Endothelial cell of umbilical vein (primary cell): ENCODE results near the gene GDF2. TPM values are rescaled to one million over a fixed set of nuclear protein-coding genes. Genes with fewer than 3 reads are reported as not detected.

Experiments
- BruUV-seq: library from RNA; stranded (reverse); fragments of 400-500 nt; replicated peaks from 2 replicates; lab custom pipeline; 2021; lab: Mats Ljungman, UMichigan
- CTCF ChIA-PET: fragments of 300-600, 350-600 bp; sonication (Branson Sonifier 250); formaldehyde crosslinking; loops from one replicate; lab custom pipeline; 2021; ENCODE audit warnings: antibody characterized with exemption, inconsistent platforms; lab: Charles Lee
- POLR2A ChIA-PET: fragments of 300-600, 350-600 bp; sonication (Branson Sonifier 250); formaldehyde crosslinking; loops from one replicate; lab custom pipeline; 2021; ENCODE audit warnings: antibody characterized with exemption, inconsistent platforms; lab: Charles Lee
- DNase-seq: peaks from one replicate; pipeline ENCODE4 v3.0.0-alpha.2; 2011; ENCODE audit warnings: low read depth, low spot score
- FAIRE-seq: peaks from 2 replicates; lab custom pipeline; 2011; peaks lifted over from hg19 to GRCh38; lab: Jason Lieb, UNC
- H2AFZ ChIP-seq: 2 replicates; pipeline ENCODE4 v1.6.0; 2012; ENCODE audit warnings: low read depth, low read length, control low read depth, inconsistent platforms
- H3K27ac ChIP-seq: 2 replicates; pipeline ENCODE4 v1.5.1; 2011; ENCODE audit warnings: low read depth, mild to moderate bottlenecking, control low read depth, low read length, moderate library complexity; ENCODE audit not compliant: insufficient read depth
- H3K27me3 ChIP-seq, 2 experiments: 2 replicates each; pipeline versions ENCODE4 v1.6.0 to v1.6.1; 2011; ENCODE audit warnings: low read length in 2 of 2, mixed read lengths in 1 of 2; ENCODE audit not compliant: control insufficient read depth in 2 of 2, insufficient read depth in 2 of 2
- H3K36me3 ChIP-seq, 2 experiments: 2 replicates in 1 of 2; 3 replicates in 1 of 2; pipeline ENCODE4 v1.5.1; 2011; ENCODE audit warnings: low read length in 2 of 2, mild to moderate bottlenecking in 1 of 2, moderate library complexity in 1 of 2; ENCODE audit not compliant: control insufficient read depth in 2 of 2, insufficient read depth in 2 of 2; ENCODE audit errors: extremely low read depth in 1 of 2
- H3K4me1 ChIP-seq: 3 replicates; pipeline ENCODE4 v1.5.1; 2011; ENCODE audit warnings: mild to moderate bottlenecking, low read length; ENCODE audit not compliant: control insufficient read depth, insufficient read depth; ENCODE audit errors: extremely low read depth
- H3K4me2 ChIP-seq: 2 replicates; pipeline ENCODE4 v1.6.1; 2011; ENCODE audit warnings: low read length, control low read depth, mixed read lengths; ENCODE audit not compliant: insufficient read depth
- H3K4me3 ChIP-seq, 3 experiments: fragments of 200-600 bp in 1 of 3; sonication (generic), shearing (Covaris generic) in 1 of 3; replicated peaks in 1 of 3; 2 replicates each; pipeline ENCODE4 v1.5.1; 2011 to 2016; ENCODE audit warnings: control low read depth in 3 of 3, low read length in 3 of 3, mild to moderate bottlenecking in 2 of 3, inconsistent platforms in 1 of 3, low read depth in 1 of 3, moderate library complexity in 1 of 3; ENCODE audit not compliant: insufficient read depth in 1 of 3
- H3K79me2 ChIP-seq: 2 replicates; pipeline ENCODE4 v1.6.0; 2012; ENCODE audit warnings: low read length, inconsistent platforms; ENCODE audit not compliant: control insufficient read depth, insufficient read depth
- H3K9ac ChIP-seq: replicated peaks from 2 replicates; pipeline ENCODE3; 2011; ENCODE audit warnings: low read length, control low read depth; ENCODE audit not compliant: insufficient read depth; ENCODE audit errors: extremely low read depth
- H3K9me1 ChIP-seq: replicated peaks from 3 replicates; pipeline ENCODE4 v1.6.0; 2011; ENCODE audit warnings: mild to moderate bottlenecking, low read length; ENCODE audit not compliant: control insufficient read depth, insufficient read depth; ENCODE audit errors: extremely low read depth
- H3K9me3 ChIP-seq: replicated peaks from 2 replicates; pipeline ENCODE4 v1.5.1; 2012; ENCODE audit warnings: low read length, inconsistent platforms; ENCODE audit not compliant: control insufficient read depth, insufficient read depth
- H4K20me1 ChIP-seq: replicated peaks from 2 replicates; pipeline ENCODE3; 2011; ENCODE audit warnings: mild to moderate bottlenecking, low read length; ENCODE audit not compliant: control insufficient read depth, insufficient read depth; ENCODE audit errors: extremely low read depth
- EZH2 ChIP-seq: IDR thresholded peaks from 2 replicates; pipeline ENCODE4 v1.6.1; 2012; ENCODE audit warnings: borderline replicate concordance, low read depth, mild to moderate bottlenecking, moderate library complexity, low read length, inconsistent platforms; ENCODE audit not compliant: severe bottlenecking
- FOS ChIP-seq: IDR thresholded peaks from 2 replicates; pipeline ENCODE4 v1.6.1; 2011; ENCODE audit warnings: mild to moderate bottlenecking, low read length, moderate library complexity, borderline replicate concordance; ENCODE audit not compliant: insufficient read depth
- GATA2 ChIP-seq: IDR thresholded peaks from 2 replicates; pipeline ENCODE4 v1.7.0; 2011; ENCODE audit warnings: low read depth, mild to moderate bottlenecking, moderate library complexity, mixed read lengths, low read length; ENCODE audit not compliant: insufficient read length, insufficient read depth
- JUN ChIP-seq: IDR thresholded peaks from 2 replicates; pipeline ENCODE4 v1.6.1; 2011; ENCODE audit warnings: borderline replicate concordance, low read depth; ENCODE audit not compliant: insufficient read length, insufficient read depth
- MAX ChIP-seq: IDR thresholded peaks from 2 replicates; pipeline ENCODE4 v1.6.1; 2011; ENCODE audit not compliant: insufficient read depth, insufficient read length
- MYC ChIP-seq: IDR thresholded peaks from one replicate; pipeline ENCODE4 v1.6.1; 2011; ENCODE audit warnings: mild to moderate bottlenecking, low read depth, low read length
- POLR2A ChIP-seq: IDR thresholded peaks from 2 replicates; pipeline ENCODE4 v1.6.1; 2012; ENCODE audit warnings: low read depth, mild to moderate bottlenecking, control low read depth, low read length
- POLR2AphosphoS5 ChIP-seq: IDR thresholded peaks from 2 replicates; pipeline ENCODE4 v1.6.1; 2012; ENCODE audit warnings: low read depth, mild to moderate bottlenecking, control low read depth, low read length, moderate library complexity; ENCODE audit not compliant: insufficient read depth
- dilution Hi-C: fragments of 300-500 bp; cut with MboI; formaldehyde crosslinking; loops from one replicate; pipeline ENCODE4 v1.15.0; 2019; ENCODE audit warnings: low sequenced_read_pairs; ENCODE audit not compliant: extremely low pct_ligation_motif_present
- intact Hi-C: fragments of 100-400 bp; cut with micrococcal nuclease; formaldehyde crosslinking; loops from one replicate; pipeline ENCODE4 v1.10.0; 2022
- polyA plus RNA-seq, 4 experiments: library from polyadenylated mRNA; depleted of rRNA in 3 of 4; stranded (reverse) in 3 of 4; unstranded in 1 of 4; fragments of >200 nt; gene quantifications; 2 replicates each; pipeline versions ENCODE4 v1.2.1 to v1.2.3, GENCODE V29; 2011 to 2012; ENCODE audit warnings: missing spikeins in 1 of 4
- total RNA-seq: library from RNA; stranded (reverse); gene quantifications from 2 replicates; pipeline ENCODE4 v1.2.3, GENCODE V29; 2021
- TF ChIP-seq, protein P1 (sequence below), 2 donors: IDR thresholded peaks; 1 replicate in 1 of 2; 2 replicates in 1 of 2; pipeline ENCODE4 v1.5.1; 2011; ENCODE audit warnings: low read length in 2 of 2, mild to moderate bottlenecking in 2 of 2, moderate library complexity in 2 of 2, control low read depth in 1 of 2, inconsistent platforms in 1 of 2, low read depth in 1 of 2; ENCODE audit not compliant: insufficient read depth in 1 of 2; ENCODE audit errors: extremely low read depth in 1 of 2

Gene GDF2
- total and polyA plus RNA-seq, 2 donors (not counting 3 experiments of a cell fraction or from before 2014, with no cell fraction given): not detected

GRCh38 chr10:47364911-47365310, 42.7 kb downstream of the GDF2 start:
- DNase-seq (no peak), FAIRE-seq (no peak)
- Histone ChIP-seq H2AFZ (no peak overlapping the region), H3K4me3 (no peak overlapping the region), H3K27me3 (no peaks in the 10 kb centered on the region), H3K4me2 (no peak overlapping the region), H3K9me1 (no peaks in the 10 kb centered on the region), H3K36me3 (no peaks in the 10 kb centered on the region), H3K9ac (no peak overlapping the region), H3K4me1 (no peaks in the 10 kb centered on the region), H3K79me2 (no peaks in the 10 kb centered on the region), H3K27ac (no peak overlapping the region), H3K9me3 (no peaks in the 10 kb centered on the region), H4K20me1 (no peaks in the 10 kb centered on the region)
- POLR2A ChIA-PET: no interaction called here
- intact Hi-C loops: no loop called here
- dilution Hi-C loops: no loop called here
- no TSS peak for BruUV-seq
- TF ChIP-seq POLR2AphosphoS5: no peak
- TF ChIP-seq MYC: no peak
- CTCF ChIA-PET: interaction anchor here (1.8 kb wide), 2 partner anchors 12 to 24 kb away, joined by 5 read pairs; no protein-coding TSS in a partner anchor

- H3K36me3 ChIP-seq: no peaks in the 10 kb centered on the region
- H3K27ac ChIP-seq: no peak overlapping the region
- ChIA-PET POLR2A (no interaction called here), CTCF (interaction anchor here (1.3 to 1.8 kb wide), 2 partner anchors 13 to 25 kb away, joined by 5 to 7 read pairs; no protein-coding TSS in a partner anchor)
- FAIRE-seq (no peak), DNase-seq (no peak)
- no peak overlapping the region for H2AFZ ChIP-seq
- H3K79me2 ChIP-seq: no peaks in the 10 kb centered on the region
- intact Hi-C loops (loop anchor here (1.0 kb wide), 1 partner anchor 11 kb away; no protein-coding TSS in a partner anchor), dilution Hi-C loops (no loop called here)
- H3K27me3 ChIP-seq: no peaks in the 10 kb centered on the region
- H3K4me3 ChIP-seq: no peak overlapping the region
- no peaks in the 10 kb centered on the region for H3K9me1 ChIP-seq
- H3K4me1 ChIP-seq: no peaks in the 10 kb centered on the region
- H3K9me3 ChIP-seq: no peaks in the 10 kb centered on the region
- BruUV-seq: no TSS peak
- H4K20me1 ChIP-seq: no peaks in the 10 kb centered on the region
- no peak for TF ChIP-seq GATA2
- TF ChIP-seq MYC: no peak
- TF ChIP-seq EZH2: no peak
- TF ChIP-seq, protein P1, sequence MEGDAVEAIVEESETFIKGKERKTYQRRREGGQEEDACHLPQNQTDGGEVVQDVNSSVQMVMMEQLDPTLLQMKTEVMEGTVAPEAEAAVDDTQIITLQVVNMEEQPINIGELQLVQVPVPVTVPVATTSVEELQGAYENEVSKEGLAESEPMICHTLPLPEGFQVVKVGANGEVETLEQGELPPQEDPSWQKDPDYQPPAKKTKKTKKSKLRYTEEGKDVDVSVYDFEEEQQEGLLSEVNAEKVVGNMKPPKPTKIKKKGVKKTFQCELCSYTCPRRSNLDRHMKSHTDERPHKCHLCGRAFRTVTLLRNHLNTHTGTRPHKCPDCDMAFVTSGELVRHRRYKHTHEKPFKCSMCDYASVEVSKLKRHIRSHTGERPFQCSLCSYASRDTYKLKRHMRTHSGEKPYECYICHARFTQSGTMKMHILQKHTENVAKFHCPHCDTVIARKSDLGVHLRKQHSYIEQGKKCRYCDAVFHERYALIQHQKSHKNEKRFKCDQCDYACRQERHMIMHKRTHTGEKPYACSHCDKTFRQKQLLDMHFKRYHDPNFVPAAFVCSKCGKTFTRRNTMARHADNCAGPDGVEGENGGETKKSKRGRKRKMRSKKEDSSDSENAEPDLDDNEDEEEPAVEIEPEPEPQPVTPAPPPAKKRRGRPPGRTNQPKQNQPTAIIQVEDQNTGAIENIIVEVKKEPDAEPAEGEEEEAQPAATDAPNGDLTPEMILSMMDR (IDR thresholded peaks at IDR 0.05; ENCODE audit: extremely low read depth in 1 of 2, insufficient read depth in 1 of 2, low read depth in 1 of 2, low read length in 2 of 2): no peak
- TF ChIP-seq FOS: no peak
- TF ChIP-seq POLR2AphosphoS5: no peak
- TF ChIP-seq JUN: no peak
- no peak for TF ChIP-seq POLR2A
- no peak for TF ChIP-seq MAX
- no peak overlapping the region for H3K9ac ChIP-seq
- no peak overlapping the region for H3K4me2 ChIP-seq
Observed at GRCh38 chr10:47365431-47366180, 43.4 kb downstream of the GDF2 start.
